Frontal cortex (tissue), 4 donors: ENCODE data around the gene ARID1B. TPM values are rescaled to one million over a fixed set of nuclear protein-coding genes. Genes with fewer than 3 reads are reported as not detected.

Source experiments
- DNase-seq, 2 donors: peaks; one replicate each; pipeline ENCODE4 v3.0.0; 2012; ENCODE audit warnings: low spot score in 2 of 2
- FAIRE-seq: peaks from 2 replicates; lab custom pipeline; 2012; peaks lifted over from hg19 to GRCh38; lab: Jason Lieb, UNC
- small RNA-seq: library from RNA; depleted of rRNA; stranded (forward); fragments of <200 nt; gene quantifications from one replicate; pipeline ENCODE3, GENCODE V24; 2014
- total RNA-seq: library from RNA; depleted of rRNA; stranded (reverse); fragments of >200 nt; gene quantifications from one replicate; pipeline ENCODE4 v1.2.3, GENCODE V29; 2014
- donor health status: control.
- donor health status: control.
- donor health status: control.

The ARID1B gene
- total RNA-seq, 1 donor from 2014 or later, result 59.9 TPM

DNA sequence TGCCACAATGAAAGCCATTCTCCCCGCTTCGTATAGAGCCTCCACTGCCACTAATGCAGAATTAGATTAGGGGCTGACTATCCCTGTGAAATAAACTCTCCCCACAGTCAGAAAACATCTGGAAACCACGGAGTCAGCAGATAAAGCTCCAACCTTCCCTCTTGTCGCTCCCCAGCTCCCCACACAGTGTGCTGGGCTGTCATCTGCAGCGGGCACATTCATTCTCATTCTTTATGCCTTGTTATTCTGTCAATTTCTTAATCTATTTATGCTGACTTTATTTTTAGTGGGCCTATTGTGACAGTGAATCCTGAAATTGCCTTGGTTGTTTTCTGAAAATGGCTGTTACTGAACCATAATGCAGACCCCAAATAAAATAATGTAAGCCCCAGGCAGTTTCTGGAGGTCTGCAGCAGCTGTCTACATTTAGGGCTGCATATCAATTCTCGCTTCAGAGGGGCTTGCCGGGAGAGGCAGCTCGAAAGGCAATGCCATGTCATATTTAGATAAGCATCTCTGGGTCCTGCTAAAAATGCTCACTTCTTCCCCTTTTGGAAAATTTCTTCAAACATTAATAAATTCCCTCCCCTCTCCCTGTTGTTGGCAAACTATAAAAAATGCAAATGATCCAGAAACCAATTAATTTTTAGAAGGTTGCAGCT, 474.5 kb downstream of the ARID1B start:
- FAIRE-seq, result no peak

DNA sequence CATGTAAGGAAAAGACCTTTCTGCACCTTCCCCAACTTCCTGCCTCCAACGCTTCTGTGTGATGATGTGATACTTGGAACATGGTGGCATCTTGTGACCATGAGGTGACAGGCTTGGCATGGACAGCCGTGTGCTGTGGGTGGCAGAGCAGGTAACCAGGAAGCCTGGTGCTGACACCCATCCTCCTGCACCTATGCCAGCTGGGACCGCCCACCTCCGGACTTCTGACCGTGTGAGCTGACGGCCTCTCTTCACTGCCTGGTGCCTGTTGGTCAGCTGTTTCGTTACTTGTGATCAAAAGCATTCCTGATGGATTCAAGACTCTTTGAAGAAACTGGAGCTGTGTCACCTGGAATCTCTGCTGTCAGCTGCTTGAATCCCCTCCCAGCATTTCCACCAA, 475.8 kb downstream of the ARID1B start:
- DNase-seq, result no peak
- no peak for FAIRE-seq

More for the DNA sequence above, 474.5 kb downstream of the ARID1B start:
- DNase-seq, result no peak

DNA sequence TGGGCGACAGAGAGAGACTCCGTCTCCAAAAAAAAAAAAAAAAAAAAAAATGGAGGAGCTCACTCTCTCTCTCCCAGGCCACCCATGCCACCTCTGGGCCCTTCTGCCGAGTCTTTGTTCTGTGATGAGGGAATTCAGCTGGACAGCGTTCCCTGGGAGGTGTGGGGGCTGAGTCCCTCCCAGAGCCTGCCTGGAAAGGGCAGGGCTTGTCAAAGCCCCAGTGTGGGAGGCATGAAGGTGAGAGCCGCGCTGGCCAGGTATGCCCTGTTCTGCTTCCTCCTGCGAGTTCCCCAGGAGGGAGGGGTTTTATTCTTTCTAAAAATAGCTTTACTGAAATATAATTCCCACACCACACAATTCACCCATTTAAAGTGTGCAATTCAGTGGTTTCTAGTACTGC, 476.5 kb downstream of the ARID1B start:
- FAIRE-seq (no peak), DNase-seq (no peak)

DNA sequence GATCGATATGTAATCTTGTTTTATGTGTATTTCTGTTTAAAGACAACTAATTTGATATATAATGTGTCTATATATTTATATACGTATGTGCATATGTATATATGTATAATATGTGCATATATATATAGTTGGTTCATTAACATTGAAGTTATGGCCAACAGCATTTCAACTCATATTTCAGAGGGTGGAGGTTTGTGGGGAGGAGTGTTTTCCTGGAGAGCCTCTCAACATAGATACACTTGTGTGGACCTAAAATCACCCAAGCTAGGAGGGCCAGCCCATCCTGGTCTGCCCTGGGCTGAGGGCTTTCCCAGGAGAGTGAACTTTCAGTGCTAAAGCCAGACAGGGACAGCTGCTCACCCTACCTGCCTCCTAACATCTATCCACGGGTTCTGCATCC, 477.4 kb downstream of the ARID1B start:
- DNase-seq (no peak), FAIRE-seq (no peak)

DNA sequence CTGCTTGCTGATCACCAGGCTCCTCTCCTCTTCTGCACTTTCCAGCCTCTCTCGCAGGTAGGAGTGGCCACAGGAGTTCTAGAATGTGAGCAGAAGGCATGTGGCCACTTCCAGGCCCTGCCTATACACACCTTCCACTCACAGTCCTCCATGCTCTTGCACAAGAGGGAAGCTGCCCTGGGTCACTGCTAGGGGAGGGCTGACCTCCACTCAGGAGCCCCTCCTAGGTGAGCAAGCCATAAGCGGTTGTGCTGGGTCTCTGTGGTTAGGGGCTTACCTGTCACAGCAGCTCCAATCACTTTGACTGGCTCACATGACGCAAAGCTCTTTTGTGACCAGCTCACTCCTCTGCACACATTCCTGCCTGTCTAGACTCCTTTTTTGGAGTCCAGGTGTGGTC, 477.9 kb downstream of the ARID1B start:
- DNase-seq (no peak), FAIRE-seq (no peak)

DNA sequence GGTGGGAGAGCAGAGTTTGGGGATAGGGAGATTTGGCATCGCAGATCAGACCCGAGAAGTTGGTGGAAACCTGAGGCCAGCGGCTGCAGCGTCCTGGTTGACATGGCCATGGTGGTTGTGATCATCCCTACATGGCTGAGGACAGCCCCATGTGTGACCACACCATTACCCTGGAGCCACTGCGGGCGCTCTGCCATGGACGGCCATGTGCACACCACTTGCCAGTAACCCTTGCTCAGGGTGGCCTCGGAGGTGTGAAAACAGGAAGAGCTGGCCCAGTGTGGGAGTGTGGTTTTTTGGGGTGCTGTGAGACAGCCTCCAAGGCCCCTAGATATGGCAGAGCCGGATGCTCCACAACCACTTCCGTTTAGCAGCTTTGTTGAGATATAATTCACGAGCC, 481.7 kb downstream of the ARID1B start:
- DNase-seq (no peak), FAIRE-seq (no peak)

DNA sequence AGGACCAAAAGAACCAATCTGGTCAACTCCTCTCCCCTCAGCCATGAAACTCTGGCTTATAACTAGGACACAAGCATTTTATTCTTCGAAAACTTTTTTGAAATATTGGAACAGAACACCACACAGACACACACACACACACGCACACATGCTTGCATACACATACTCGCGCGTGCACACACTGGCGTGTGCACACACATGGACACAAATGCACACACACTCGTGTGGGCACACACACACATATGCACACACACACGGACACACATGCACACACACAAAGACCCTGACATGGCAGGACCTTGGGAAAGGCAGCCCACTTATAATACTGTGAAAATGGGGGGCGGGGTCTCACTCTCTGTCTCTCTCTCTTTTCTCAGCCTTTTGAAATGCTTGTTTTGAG, 482.3 kb downstream of the ARID1B start:
- FAIRE-seq, result no peak

More for the DNA sequence above, 482.3 kb downstream of the ARID1B start:
- DNase-seq, result no peak

Small RNA genes within 50 kb of the gene (small RNA-seq; reads per million reads assigned to genes)
- not detected for gene AL355297.2
- gene MIR4466, result not detected
